PC-9 (cell line): Measurements from ENCODE around the gene ZNF362.

Experiments
- EZH2 ChIP-seq: fragments of 200-600 bp; sonication (generic); IDR thresholded peaks from 2 replicates; pipeline ENCODE4 v1.8.0; 2017; ENCODE audit warnings: antibody characterized with exemption, low read depth
- TF ChIP-seq, protein P1 (sequence below): fragments of 200-600 bp; sonication (generic); conservative IDR thresholded peaks from 2 replicates; pipeline ENCODE4 v1.6.1; 2017; ENCODE audit warnings: mixed run types, antibody characterized with exemption, mild to moderate bottlenecking, moderate library complexity

DNA sequence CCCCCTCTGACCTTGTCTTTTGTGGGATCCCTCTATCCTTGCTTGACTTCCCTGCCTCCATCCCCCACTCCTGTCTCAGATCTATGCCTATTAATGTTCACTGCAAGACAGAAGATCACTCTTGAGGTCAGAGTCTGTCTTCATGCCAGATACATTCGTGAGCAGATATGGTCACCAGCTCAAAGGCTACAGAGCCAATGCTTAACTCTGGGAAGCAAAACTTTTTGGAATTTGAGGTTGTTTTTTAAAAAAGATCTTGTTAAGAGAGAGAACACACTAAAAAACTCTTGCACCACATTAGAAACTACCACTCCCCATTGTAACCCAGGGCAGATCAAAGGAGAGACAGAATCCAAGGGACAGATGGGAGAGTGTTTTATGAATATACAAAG lies 81.8 kb downstream of the ZNF362 start:
- TF ChIP-seq EZH2: no peak
- TF ChIP-seq, protein P1, sequence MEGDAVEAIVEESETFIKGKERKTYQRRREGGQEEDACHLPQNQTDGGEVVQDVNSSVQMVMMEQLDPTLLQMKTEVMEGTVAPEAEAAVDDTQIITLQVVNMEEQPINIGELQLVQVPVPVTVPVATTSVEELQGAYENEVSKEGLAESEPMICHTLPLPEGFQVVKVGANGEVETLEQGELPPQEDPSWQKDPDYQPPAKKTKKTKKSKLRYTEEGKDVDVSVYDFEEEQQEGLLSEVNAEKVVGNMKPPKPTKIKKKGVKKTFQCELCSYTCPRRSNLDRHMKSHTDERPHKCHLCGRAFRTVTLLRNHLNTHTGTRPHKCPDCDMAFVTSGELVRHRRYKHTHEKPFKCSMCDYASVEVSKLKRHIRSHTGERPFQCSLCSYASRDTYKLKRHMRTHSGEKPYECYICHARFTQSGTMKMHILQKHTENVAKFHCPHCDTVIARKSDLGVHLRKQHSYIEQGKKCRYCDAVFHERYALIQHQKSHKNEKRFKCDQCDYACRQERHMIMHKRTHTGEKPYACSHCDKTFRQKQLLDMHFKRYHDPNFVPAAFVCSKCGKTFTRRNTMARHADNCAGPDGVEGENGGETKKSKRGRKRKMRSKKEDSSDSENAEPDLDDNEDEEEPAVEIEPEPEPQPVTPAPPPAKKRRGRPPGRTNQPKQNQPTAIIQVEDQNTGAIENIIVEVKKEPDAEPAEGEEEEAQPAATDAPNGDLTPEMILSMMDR: no peak
